ENCODE results near the gene PDXK. TPM values are rescaled to one million over a fixed set of nuclear protein-coding genes. Genes with fewer than 3 reads are reported as not detected.

The PDXK gene
- total RNA-seq, 4 donors from 2014 or later = 15.9 to 89.8 (median 49.8) TPM

- Histone ChIP-seq H3K4me1 (no peaks in the 10 kb centered on the region), H3K36me3 (no peaks in the 10 kb centered on the region), H3K9me3 (no peaks in the 10 kb centered on the region), H3K27me3 (no peaks in the 10 kb centered on the region), H3K4me3 (no peak overlapping the region), H3K27ac (no peak overlapping the region)
- intact Hi-C loops (cut with DNase I; ENCODE audit: low total_unique reads) = no loop called here
- TF ChIP-seq POLR2A (IDR thresholded peaks at IDR 0.05) (no peak), CTCF (IDR thresholded peaks at IDR 0.05) (no peak)
- DNase-seq = no peak
Observed at GRCh38 chr21:43741423-43742096, 22.6 kb downstream of the PDXK start.

- H3K36me3 ChIP-seq = no peaks in the 10 kb centered on the region
- no peak overlapping the region for H3K4me3 ChIP-seq
- no peak overlapping the region for H3K27ac ChIP-seq
- no peak for DNase-seq
- H3K9me3 ChIP-seq = no peaks in the 10 kb centered on the region
- intact Hi-C loops (cut with DNase I; ENCODE audit: low total_unique reads) = no loop called here
- H3K27me3 ChIP-seq = no peaks in the 10 kb centered on the region
- TF ChIP-seq CTCF (IDR thresholded peaks at IDR 0.05) (no peak), POLR2A (IDR thresholded peaks at IDR 0.05) (no peak)
- H3K4me1 ChIP-seq = no peaks in the 10 kb centered on the region
Observed at GRCh38 chr21:43743947-43744346, 25.0 kb downstream of the PDXK start.

- DNase-seq = no peak
- intact Hi-C loops (cut with DNase I; ENCODE audit: low total_unique reads) = no loop called here
- TF ChIP-seq CTCF (IDR thresholded peaks at IDR 0.05) = no peak
- no peak for TF ChIP-seq POLR2A (IDR thresholded peaks at IDR 0.05)
- Histone ChIP-seq H3K9me3 (no peaks in the 10 kb centered on the region), H3K4me1 (no peaks in the 10 kb centered on the region), H3K36me3 (no peaks in the 10 kb centered on the region), H3K4me3 (no peak overlapping the region), H3K27me3 (no peaks in the 10 kb centered on the region), H3K27ac (no peak overlapping the region)
Observed at GRCh38 chr21:43744725-43745124, 25.8 kb downstream of the PDXK start.

- Histone ChIP-seq H3K27ac (no peak overlapping the region), H3K4me3 (no peak overlapping the region), H3K36me3 (no peaks in the 10 kb centered on the region), H3K9me3 (no peaks in the 10 kb centered on the region), H3K4me1 (no peaks in the 10 kb centered on the region), H3K27me3 (no peaks in the 10 kb centered on the region)
- no peak for TF ChIP-seq POLR2A (IDR thresholded peaks at IDR 0.05)
- no peak for TF ChIP-seq CTCF (IDR thresholded peaks at IDR 0.05)
- intact Hi-C loops (cut with DNase I; ENCODE audit: low total_unique reads) = no loop called here
- DNase-seq = no peak
Observed at GRCh38 chr21:43745772-43746517, 27.0 kb downstream of the PDXK start.

GRCh38 chr21:43748622-43749021 is 29.7 kb downstream of the PDXK start:
- no peak for DNase-seq
- Histone ChIP-seq H3K4me3 (no peak overlapping the region), H3K4me1 (no peaks in the 10 kb centered on the region), H3K36me3 (no peaks in the 10 kb centered on the region), H3K27ac (no peak overlapping the region), H3K27me3 (no peaks in the 10 kb centered on the region), H3K9me3 (no peaks in the 10 kb centered on the region)
- intact Hi-C loops (cut with DNase I; ENCODE audit: low total_unique reads) = no loop called here
- TF ChIP-seq POLR2A (IDR thresholded peaks at IDR 0.05) (no peak), CTCF (IDR thresholded peaks at IDR 0.05) (no peak)

Measured in uterus (tissue), 4 donors.